HEK293 (cell line): Measurements from ENCODE around the gene ICE1.

Experiments
- CTCF ChIA-PET: fragments of 350-600 bp; formaldehyde crosslinking; extraction: SDS; loops from one replicate; lab custom pipeline; 2021; ENCODE audit warnings: antibody characterized with exemption; lab: Yijun Ruan, JAX
- POLR2A ChIA-PET: fragments of 300-600 bp; formaldehyde crosslinking; extraction: SDS; loops from one replicate; lab custom pipeline; 2020; ENCODE audit warnings: antibody characterized with exemption, inconsistent platforms; lab: Yijun Ruan, JAX
- H3K27ac ChIP-seq: fragments of 200-500 bp; sonication (Bioruptor generic); 2 replicates; pipeline ENCODE4 v1.5.1; 2014; ENCODE audit warnings: low read depth, low read length, control low read depth, inconsistent platforms; ENCODE audit errors: extremely low read depth
- H3K36me3 ChIP-seq, 2 experiments: fragments of 200-500 bp in 1 of 2; sonication (Bioruptor generic) in 1 of 2; 1 replicate in 1 of 2; 2 replicates in 1 of 2; pipeline ENCODE4 v1.5.1; 2014 to 2017; ENCODE audit warnings: inconsistent platforms in 2 of 2, low read length in 2 of 2; ENCODE audit not compliant: control insufficient read depth in 2 of 2, insufficient read depth in 1 of 2
- H3K4me1 ChIP-seq: fragments of 200-500 bp; sonication (Bioruptor generic); 2 replicates; pipeline ENCODE4 v1.5.1; 2014; ENCODE audit warnings: mild to moderate bottlenecking, low read length, inconsistent platforms; ENCODE audit not compliant: control insufficient read depth, insufficient read depth
- H3K4me3 ChIP-seq: 2 replicates; pipeline ENCODE4 v1.5.1; 2011; ENCODE audit warnings: low read depth, mild to moderate bottlenecking, control low read depth, low read length, moderate library complexity
- H3K9me3 ChIP-seq: fragments of 200-500 bp; sonication (Bioruptor generic); 2 replicates; pipeline ENCODE4 v1.5.1; 2014; ENCODE audit warnings: low read depth, low read length, inconsistent platforms; ENCODE audit not compliant: control insufficient read depth, insufficient read depth
- REPIN1 ChIP-seq: fragments of 450-650 bp; formaldehyde crosslinking; IDR thresholded peaks from 2 replicates; pipeline ENCODE4 v1.5.1; 2017; ENCODE audit warnings: missing biosample characterization, missing genetic modification characterization, low read depth
- ZNF2 ChIP-seq: fragments of 450-650 bp; formaldehyde crosslinking; IDR thresholded peaks from 2 replicates; pipeline ENCODE4 v1.5.1; 2016; ENCODE audit warnings: missing biosample characterization, missing genetic modification characterization
- ZNF354C ChIP-seq: fragments of 450-650 bp; formaldehyde crosslinking; IDR thresholded peaks from 2 replicates; pipeline ENCODE4 v1.5.1; 2016; ENCODE audit warnings: missing biosample characterization, missing genetic modification characterization, low read depth, borderline replicate concordance
- ZNF394 ChIP-seq: fragments of 450-650 bp; formaldehyde crosslinking; IDR thresholded peaks from 2 replicates; pipeline ENCODE4 v1.5.1; 2016; ENCODE audit warnings: missing biosample characterization, missing genetic modification characterization, mild to moderate bottlenecking, moderate library complexity, borderline replicate concordance
- ZNF404 ChIP-seq: fragments of 450-650 bp; formaldehyde crosslinking; IDR thresholded peaks from 2 replicates; pipeline ENCODE4 v1.5.1; 2017; ENCODE audit warnings: missing biosample characterization, missing genetic modification characterization
- ZNF473 ChIP-seq: fragments of 450-650 bp; formaldehyde crosslinking; IDR thresholded peaks from 2 replicates; pipeline ENCODE4 v1.5.1; 2017; ENCODE audit warnings: missing biosample characterization, missing genetic modification characterization
- ZNF521 ChIP-seq: fragments of 450-650 bp; formaldehyde crosslinking; IDR thresholded peaks from 2 replicates; pipeline ENCODE4 v1.5.1; 2017; ENCODE audit warnings: missing biosample characterization, mild to moderate bottlenecking, missing genetic modification characterization
- ZNF549 ChIP-seq: fragments of 450-650 bp; IDR thresholded peaks from 2 replicates; pipeline ENCODE4 v1.5.1; 2018; ENCODE audit warnings: missing biosample characterization, missing genetic modification characterization, mild to moderate bottlenecking, inconsistent platforms, moderate library complexity
- ZNF624 ChIP-seq: fragments of 450-650 bp; formaldehyde crosslinking; IDR thresholded peaks from 2 replicates; pipeline ENCODE4 v1.5.1; 2017; ENCODE audit warnings: missing biosample characterization, missing genetic modification characterization
- ZNF670 ChIP-seq: fragments of 450-650 bp; formaldehyde crosslinking; IDR thresholded peaks from 2 replicates; pipeline ENCODE4 v1.5.1; 2016; ENCODE audit warnings: missing biosample characterization, missing genetic modification characterization, low read depth
- TF ChIP-seq, protein P1 (sequence below): fragments of 450-650 bp; formaldehyde crosslinking; IDR thresholded peaks from 2 replicates; pipeline ENCODE4 v1.5.1; 2016; ENCODE audit warnings: missing biosample characterization, missing genetic modification characterization
- TF ChIP-seq, protein P2 (sequence below): fragments of 450-650 bp; formaldehyde crosslinking; IDR thresholded peaks from 2 replicates; pipeline ENCODE4 v1.5.1; 2017; ENCODE audit warnings: missing biosample characterization, missing genetic modification characterization
- TF ChIP-seq, protein P3 (sequence below): fragments of 450-650 bp; formaldehyde crosslinking; IDR thresholded peaks from 2 replicates; pipeline ENCODE4 v1.5.1; 2017; ENCODE audit warnings: missing biosample characterization, missing genetic modification characterization
- TF ChIP-seq, protein P4 (sequence below): sonication (generic); formaldehyde crosslinking; IDR thresholded peaks from 2 replicates; pipeline ENCODE4 v1.8.1; 2022; ENCODE audit warnings: mild to moderate bottlenecking, moderate library complexity, missing genetic modification reagents
- TF ChIP-seq, protein P5 (sequence below): fragments of 450-650 bp; formaldehyde crosslinking; IDR thresholded peaks from 2 replicates; pipeline ENCODE4 v1.5.1; 2016; ENCODE audit warnings: missing biosample characterization, missing genetic modification characterization, borderline replicate concordance
- TF ChIP-seq, protein P6 (sequence below): fragments of 450-650 bp; formaldehyde crosslinking; IDR thresholded peaks from 2 replicates; pipeline ENCODE4 v1.5.1; 2016; ENCODE audit warnings: missing biosample characterization, missing genetic modification characterization

Gene ICE1

DNA sequence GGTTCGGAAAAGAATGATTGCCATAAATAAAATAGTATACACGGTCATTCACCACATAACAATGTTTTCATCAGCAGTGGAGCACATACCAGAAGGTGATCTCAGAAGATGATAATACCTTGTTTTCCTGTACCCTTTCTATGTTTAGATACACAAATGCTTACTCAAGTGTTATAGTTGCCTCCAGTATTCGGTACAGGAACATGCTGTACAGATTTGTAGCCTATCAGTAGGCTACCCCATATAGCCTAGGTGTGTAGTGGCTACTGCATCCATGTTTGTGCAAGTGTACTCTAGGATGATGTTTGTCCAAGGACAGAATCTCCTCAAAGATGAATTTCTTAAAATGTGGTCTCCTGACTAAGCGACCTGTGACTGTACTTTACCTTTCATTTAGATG is 59.2 kb downstream of the ICE1 start:
- CTCF ChIA-PET, result interaction anchor here (0.5 to 1.4 kb wide), 4 partner anchors 12 to 1300 kb away, joined by 3 to 4 read pairs (median 4); no protein-coding TSS in a partner anchor
- Histone ChIP-seq H3K36me3 (peaks cover 10 to 25% of the 10 kb centered on the region in 2 experiments; a peak in 2 of 3 replicates), H3K27ac (no peak overlapping the region)

DNA sequence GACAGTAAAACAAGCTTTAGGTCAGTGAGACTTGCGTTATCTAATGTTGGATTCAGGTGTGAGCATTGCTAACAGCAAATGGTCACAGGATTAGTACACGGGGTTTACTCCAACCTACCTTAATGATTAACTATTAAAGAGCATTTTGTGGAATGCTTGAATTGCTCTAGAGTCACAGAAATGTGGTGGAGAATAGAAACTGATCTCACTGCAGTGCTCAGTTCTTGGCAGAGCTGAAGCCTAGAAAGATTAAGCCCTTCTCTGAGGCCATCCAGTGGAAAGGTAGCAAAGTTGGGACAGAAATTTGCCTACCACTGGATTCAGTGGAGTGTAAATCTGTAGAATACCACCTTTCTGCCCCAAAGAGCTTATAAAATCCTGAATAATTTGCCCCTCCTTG is 60.9 kb downstream of the ICE1 start:
- no peak overlapping the region for H3K27ac ChIP-seq
- H3K4me3 ChIP-seq, result no peak overlapping the region
- TF ChIP-seq, protein P1, sequence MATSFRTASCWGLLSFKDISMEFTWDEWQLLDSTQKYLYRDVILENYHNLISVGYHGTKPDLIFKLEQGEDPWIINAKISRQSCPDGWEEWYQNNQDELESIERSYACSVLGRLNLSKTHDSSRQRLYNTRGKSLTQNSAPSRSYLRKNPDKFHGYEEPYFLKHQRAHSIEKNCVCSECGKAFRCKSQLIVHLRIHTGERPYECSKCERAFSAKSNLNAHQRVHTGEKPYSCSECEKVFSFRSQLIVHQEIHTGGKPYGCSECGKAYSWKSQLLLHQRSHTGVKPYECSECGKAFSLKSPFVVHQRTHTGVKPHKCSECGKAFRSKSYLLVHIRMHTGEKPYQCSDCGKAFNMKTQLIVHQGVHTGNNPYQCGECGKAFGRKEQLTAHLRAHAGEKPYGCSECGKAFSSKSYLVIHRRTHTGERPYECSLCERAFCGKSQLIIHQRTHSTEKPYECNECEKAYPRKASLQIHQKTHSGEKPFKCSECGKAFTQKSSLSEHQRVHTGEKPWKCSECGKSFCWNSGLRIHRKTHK (tag by site-specific recombination), result no peak
- TF ChIP-seq REPIN1 (tag by site-specific recombination), result no peak
- TF ChIP-seq, protein P2, sequence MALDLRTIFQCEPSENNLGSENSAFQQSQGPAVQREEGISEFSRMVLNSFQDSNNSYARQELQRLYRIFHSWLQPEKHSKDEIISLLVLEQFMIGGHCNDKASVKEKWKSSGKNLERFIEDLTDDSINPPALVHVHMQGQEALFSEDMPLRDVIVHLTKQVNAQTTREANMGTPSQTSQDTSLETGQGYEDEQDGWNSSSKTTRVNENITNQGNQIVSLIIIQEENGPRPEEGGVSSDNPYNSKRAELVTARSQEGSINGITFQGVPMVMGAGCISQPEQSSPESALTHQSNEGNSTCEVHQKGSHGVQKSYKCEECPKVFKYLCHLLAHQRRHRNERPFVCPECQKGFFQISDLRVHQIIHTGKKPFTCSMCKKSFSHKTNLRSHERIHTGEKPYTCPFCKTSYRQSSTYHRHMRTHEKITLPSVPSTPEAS (tag by site-specific recombination), result no peak
- TF ChIP-seq ZNF404 (tag by site-specific recombination), result no peak
- TF ChIP-seq, protein P3, sequence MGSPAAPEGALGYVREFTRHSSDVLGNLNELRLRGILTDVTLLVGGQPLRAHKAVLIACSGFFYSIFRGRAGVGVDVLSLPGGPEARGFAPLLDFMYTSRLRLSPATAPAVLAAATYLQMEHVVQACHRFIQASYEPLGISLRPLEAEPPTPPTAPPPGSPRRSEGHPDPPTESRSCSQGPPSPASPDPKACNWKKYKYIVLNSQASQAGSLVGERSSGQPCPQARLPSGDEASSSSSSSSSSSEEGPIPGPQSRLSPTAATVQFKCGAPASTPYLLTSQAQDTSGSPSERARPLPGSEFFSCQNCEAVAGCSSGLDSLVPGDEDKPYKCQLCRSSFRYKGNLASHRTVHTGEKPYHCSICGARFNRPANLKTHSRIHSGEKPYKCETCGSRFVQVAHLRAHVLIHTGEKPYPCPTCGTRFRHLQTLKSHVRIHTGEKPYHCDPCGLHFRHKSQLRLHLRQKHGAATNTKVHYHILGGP (tag by site-specific recombination), result no peak
- no peak for TF ChIP-seq ZNF521 (tag by site-specific recombination)
- no peak for TF ChIP-seq ZNF394
- TF ChIP-seq, all 188 proteins: peak for 0
- Histone ChIP-seq H3K4me1 (no peaks in the 10 kb centered on the region), H3K36me3 (peaks cover 8 to 29% of the 10 kb centered on the region in 2 experiments; a peak in 2 of 3 replicates), H3K9me3 (no peaks in the 10 kb centered on the region)
- CTCF ChIA-PET, result interaction anchor here (1.1 to 1.6 kb wide), 3 partner anchors 8 to 1094 kb away, joined by 3 to 7 read pairs (median 3); no protein-coding TSS in a partner anchor
- POLR2A ChIA-PET, result no interaction called here

More for the DNA sequence above, 59.2 kb downstream of the ICE1 start:
- Histone ChIP-seq H3K4me3 (no peak overlapping the region), H3K9me3 (no peaks in the 10 kb centered on the region), H3K4me1 (no peaks in the 10 kb centered on the region)
- POLR2A ChIA-PET, result no interaction called here
- TF ChIP-seq ZNF354C (tag by site-specific recombination), result no peak
- no peak for TF ChIP-seq ZNF2
- TF ChIP-seq, protein P4, sequence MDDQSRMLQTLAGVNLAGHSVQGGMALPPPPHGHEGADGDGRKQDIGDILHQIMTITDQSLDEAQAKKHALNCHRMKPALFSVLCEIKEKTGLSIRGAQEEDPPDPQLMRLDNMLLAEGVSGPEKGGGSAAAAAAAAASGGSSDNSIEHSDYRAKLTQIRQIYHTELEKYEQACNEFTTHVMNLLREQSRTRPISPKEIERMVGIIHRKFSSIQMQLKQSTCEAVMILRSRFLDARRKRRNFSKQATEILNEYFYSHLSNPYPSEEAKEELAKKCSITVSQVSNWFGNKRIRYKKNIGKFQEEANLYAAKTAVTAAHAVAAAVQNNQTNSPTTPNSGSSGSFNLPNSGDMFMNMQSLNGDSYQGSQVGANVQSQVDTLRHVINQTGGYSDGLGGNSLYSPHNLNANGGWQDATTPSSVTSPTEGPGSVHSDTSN (CRISPR knock-in tag), result no peak
- TF ChIP-seq ZNF473, result no peak
- TF ChIP-seq, protein P5, sequence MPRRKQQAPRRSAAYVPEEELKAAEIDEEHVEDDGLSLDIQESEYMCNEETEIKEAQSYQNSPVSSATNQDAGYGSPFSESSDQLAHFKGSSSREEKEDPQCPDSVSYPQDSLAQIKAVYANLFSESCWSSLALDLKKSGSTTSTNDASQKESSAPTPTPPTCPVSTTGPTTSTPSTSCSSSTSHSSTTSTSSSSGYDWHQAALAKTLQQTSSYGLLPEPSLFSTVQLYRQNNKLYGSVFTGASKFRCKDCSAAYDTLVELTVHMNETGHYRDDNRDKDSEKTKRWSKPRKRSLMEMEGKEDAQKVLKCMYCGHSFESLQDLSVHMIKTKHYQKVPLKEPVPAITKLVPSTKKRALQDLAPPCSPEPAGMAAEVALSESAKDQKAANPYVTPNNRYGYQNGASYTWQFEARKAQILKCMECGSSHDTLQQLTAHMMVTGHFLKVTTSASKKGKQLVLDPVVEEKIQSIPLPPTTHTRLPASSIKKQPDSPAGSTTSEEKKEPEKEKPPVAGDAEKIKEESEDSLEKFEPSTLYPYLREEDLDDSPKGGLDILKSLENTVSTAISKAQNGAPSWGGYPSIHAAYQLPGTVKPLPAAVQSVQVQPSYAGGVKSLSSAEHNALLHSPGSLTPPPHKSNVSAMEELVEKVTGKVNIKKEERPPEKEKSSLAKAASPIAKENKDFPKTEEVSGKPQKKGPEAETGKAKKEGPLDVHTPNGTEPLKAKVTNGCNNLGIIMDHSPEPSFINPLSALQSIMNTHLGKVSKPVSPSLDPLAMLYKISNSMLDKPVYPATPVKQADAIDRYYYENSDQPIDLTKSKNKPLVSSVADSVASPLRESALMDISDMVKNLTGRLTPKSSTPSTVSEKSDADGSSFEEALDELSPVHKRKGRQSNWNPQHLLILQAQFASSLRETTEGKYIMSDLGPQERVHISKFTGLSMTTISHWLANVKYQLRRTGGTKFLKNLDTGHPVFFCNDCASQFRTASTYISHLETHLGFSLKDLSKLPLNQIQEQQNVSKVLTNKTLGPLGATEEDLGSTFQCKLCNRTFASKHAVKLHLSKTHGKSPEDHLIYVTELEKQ, result no peak
- no peak for TF ChIP-seq ZNF670 (tag by site-specific recombination)
- no peak for TF ChIP-seq ZNF624
- TF ChIP-seq ZNF549 (tag by site-specific recombination), result no peak
- TF ChIP-seq, protein P6, sequence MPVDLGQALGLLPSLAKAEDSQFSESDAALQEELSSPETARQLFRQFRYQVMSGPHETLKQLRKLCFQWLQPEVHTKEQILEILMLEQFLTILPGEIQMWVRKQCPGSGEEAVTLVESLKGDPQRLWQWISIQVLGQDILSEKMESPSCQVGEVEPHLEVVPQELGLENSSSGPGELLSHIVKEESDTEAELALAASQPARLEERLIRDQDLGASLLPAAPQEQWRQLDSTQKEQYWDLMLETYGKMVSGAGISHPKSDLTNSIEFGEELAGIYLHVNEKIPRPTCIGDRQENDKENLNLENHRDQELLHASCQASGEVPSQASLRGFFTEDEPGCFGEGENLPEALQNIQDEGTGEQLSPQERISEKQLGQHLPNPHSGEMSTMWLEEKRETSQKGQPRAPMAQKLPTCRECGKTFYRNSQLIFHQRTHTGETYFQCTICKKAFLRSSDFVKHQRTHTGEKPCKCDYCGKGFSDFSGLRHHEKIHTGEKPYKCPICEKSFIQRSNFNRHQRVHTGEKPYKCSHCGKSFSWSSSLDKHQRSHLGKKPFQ (tag by site-specific recombination), result no peak
